HG03432 (cell line): ENCODE results near the gene SPINK9.
"Not testable (repeated sequence)": the region's sequence is repeated elsewhere in the genome, so short reads cannot be mapped to it uniquely, and the experiment has no call there.

Experiments used
- ATAC-seq: cut with Tn5 transposase; IDR thresholded peaks from one replicate; pipeline ENCODE4 v1.9.1; 2021; ENCODE audit warnings: mild to moderate bottlenecking, moderate library complexity; ENCODE audit not compliant: unreplicated experiment

The SPINK9 gene, protein sequence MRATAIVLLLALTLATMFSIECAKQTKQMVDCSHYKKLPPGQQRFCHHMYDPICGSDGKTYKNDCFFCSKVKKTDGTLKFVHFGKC

DNA sequence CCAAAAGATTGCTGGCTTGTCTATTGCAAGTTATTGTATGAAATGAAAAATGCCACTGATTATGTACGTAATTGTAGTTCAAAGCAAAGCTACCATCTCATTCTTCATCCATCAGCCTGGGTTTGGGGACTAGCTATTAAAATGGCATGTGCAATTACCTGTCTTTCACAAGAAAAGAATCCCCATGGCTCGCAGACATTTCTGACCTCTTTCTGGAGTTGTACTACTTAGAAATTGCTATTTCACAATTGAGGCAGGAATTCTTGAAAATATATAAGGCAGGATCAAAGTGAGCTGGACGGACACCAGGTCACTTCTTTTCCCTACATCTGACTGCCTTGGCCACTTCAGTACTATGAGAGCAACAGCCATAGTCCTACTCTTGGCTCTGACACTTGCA, at the start of gene SPINK9:
SPINK9 (plus strand) TSS at position 301 of the 400 bp plus-strand sequence; CDS start at position 356, 55 bp downstream.
- no peak for ATAC-seq

DNA sequence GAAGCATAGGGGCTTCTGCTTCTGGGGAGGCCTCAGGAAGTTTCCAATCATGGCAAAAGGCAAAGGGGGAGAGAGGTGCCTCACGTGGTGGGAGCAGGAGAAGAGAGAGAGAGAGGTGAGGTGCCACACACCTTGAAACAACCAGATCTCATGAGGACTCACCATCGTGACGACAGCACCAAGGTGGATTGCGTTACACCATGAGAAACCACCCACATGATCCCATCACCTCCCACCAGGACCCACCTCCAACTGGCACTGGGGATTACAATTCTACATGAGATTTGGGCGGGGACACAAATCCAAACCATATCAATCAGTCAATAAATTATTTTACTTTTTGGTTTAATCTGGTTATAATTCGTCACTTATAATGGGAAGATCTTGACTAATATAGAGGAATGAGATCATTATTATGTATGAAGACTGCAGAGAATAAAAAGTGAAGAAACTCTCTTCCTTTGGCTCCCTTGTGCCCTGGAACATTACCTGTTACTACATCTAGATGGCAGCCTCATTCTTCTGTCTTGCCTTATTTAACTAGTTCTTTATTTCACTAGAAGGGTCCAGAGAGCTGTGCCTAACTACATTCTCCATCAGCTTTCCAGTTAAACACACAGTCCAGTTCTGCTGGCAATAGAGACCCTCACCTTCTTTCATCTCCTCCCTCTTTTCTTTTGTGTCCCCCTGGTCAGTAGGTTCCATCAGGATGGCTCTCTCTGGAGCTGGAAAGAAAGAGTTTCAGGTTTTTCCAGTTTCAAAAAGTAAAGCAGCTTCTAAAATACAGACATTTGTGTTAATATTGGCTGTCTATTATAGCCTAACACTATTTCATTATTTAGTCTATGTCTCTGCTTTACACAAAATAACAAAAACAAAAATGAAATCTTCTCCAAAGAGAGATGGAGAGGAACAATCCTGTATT, 44.8 kb upstream of the SPINK9 start:
- ATAC-seq, result peak; percentile 67

DNA sequence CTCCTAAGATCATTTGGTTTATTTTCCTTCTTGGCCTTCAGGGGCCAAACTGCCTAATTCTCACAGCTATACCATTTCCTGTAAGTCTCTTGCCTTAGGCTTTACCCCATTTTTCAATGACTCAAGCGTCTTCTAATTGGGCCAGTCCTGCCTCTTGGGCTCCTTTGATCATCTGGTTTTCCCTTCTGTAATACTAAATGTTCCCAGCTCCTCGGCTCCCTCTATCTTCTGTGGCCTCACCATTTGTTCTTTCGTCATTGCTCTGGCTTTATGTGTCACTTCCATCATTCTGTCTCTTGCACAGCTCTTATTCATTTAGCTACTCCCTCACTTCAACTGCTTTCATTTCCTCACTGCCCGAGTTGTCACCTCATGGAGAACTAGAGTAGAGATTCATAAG, 37.6 kb upstream of the SPINK9 start:
- no peak for ATAC-seq

DNA sequence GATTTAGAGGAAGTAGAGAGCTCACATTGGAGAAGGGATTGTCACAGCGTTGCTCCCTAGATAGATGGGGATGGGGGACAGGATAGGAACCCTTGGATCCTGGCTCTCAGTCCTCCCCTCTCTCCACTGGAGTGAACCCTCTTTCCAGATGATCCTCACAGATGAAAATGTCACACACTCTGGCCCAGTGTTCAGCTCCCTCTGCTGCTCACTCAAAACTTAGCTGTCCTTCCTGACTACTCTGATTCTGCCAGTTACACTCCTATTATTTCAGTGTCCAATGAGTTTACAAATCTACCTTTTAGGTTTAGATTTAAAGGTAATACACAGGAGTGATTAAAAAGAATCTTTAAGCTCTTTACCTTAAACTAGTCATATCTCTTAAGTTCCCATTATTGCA, 28.9 kb upstream of the SPINK9 start:
- ATAC-seq, result no peak

DNA sequence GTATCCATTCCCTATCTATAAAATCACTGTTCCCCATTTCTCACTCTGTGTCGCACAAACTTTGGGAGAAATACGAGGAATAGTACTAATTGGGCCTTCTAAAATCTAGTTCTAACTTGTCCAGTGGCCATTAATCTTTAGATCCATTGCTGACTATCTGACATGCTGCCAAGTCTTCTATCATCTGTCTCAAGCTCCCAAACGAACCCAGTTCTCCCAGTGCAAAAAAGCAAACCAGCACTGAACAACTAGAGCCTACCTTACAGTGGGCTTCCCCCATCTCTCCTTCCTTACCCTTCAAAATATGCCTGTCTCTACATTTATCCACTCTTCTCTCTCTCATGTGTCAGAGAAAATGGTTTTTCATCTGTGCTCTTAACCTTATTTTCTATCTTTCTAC, 26.3 kb upstream of the SPINK9 start:
- no peak for ATAC-seq

DNA sequence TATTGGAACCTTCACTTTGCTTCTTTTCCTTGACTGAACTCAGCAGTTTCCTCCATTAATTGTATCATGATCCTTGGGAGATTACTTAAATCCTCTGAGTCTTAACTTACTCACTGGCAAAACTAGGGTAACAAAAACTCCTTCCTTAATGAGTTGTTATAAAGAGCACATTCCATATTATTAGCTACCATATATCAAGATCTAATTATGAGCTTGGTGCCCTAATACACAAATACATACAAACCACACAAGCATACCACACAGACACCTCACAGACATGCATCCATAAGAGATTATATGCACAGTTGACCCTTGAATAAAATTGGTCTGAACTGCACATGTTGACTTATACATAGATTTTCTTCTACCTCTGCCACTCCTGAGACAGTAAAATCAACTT, 25.6 kb upstream of the SPINK9 start:
- no peak for ATAC-seq

DNA sequence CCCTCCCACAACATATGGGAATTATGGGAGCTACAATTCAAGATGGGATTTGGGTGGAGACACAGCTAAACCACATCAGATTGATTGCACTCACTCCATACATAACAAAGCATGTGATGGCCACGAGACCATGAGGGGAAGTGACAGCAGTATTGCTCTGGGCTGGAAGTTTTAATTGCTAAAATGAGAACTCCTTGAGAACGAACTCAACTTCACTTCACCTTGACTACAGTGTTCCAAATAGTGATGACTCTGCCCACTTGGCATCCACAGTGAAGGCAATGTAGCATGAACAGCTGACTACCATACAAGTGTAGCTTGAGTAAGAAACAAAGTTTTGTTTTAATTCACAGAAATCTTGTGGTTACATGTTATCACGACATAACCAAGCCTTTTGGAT, 23.9 kb upstream of the SPINK9 start:
- no peak for ATAC-seq

DNA sequence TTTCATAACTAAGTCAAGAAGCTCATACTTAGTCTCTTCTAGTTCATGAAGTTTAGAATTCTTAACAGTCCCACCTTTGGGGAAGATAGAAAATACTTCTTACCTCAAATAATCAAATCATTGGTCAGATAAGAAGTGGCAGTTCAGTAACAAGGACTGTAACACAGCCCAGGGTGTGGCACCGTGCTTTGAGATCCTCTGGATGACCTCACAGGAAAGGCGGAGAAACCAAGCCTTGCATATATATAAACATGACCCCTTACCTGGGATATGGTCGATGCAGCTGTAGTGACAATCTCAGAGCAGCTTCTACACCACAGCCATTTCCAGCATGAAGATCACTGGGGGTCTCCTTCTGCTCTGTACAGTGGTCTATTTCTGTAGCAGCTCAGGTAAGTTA, 23.2 kb upstream of the SPINK9 start, which contains the start of gene SPINK7:
SPINK7 (plus strand) TSS at position 271 of the 400 bp plus-strand sequence; CDS start at position 332, 61 bp downstream.
- ATAC-seq, result no peak

DNA sequence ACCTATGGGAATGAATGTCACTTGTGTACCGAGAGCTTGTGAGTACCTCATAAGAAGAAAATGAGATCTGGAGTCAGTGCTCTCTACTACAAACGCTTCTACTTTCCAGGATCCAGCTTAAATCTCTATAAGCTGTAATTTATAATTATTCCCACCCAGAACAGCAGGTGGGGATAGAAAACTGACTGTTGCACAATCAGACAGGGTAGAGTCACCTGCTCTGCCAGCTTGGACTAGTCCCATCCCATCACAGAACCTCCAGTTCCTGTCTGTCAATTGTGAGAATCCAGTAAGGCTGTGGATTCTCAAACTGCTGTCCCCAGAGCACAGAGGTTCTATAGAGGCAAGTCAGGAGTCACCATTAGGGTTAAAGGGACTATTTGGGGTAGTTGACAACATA, 21.2 kb upstream of the SPINK9 start:
- no peak for ATAC-seq

DNA sequence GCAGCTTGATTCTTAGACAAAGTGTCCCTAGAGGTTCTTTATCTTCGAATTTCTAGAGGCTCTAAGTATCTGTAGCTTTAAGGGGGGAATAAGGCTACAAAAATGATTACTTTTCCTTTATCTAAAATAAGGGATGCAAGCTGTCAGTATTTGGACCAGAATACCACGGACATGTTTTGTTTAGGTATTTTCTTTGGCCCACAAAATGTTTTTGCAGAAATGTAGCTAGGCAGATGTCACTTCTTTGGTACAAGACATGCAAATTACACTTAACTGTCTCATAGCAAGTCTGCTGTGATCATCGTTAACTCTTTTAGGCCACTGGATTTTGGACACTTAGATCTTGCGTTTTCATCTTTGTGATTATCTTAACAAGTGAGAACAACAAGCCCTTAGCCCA, 20.6 kb upstream of the SPINK9 start:
- ATAC-seq, result no peak

DNA sequence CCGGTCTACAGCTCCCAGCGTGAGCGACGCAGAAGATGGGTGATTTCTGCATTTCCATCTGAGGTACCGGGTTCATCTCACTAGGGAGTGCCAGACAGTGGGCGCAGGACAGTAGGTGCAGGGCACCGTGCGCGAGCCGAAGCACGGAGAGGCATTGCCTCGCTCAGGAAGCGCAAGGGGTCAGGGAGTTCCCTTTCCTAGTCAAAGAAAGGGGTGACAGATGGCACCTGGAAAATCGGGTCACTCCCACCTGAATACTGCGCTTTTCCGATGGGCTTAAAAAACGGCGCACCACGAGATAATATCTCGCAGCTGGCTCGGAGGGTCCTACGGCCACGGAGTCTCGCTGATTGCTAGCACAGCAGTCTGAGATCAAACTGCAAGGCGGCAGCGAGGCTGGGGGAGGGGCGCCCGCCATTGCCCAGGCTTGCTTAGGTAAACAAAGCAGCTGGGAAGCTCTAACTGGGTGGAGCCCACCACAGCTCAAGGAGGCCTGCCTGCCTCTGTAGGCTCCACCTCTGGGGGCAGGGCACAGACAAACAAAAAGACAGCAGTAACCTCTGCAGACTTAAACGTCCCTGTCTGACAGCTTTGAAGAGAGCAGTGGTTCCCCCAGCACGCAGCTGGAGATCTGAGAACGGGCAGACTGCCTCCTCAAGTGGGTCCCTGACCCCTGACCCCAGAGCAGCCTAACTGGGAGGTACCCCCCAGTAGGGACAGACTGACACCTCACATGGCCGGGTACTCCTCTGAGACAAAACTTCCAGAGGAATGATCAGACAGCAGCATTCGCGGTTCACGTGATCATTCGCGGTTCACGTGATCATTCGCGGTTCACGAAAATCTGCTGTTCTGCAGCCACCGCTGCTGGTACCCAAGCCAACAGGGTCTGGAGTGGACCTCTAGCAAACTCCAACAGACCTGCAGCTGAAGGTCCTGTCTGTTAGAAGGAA, 15.1 kb upstream of the SPINK9 start:
- not testable (repeated sequence) for ATAC-seq

DNA sequence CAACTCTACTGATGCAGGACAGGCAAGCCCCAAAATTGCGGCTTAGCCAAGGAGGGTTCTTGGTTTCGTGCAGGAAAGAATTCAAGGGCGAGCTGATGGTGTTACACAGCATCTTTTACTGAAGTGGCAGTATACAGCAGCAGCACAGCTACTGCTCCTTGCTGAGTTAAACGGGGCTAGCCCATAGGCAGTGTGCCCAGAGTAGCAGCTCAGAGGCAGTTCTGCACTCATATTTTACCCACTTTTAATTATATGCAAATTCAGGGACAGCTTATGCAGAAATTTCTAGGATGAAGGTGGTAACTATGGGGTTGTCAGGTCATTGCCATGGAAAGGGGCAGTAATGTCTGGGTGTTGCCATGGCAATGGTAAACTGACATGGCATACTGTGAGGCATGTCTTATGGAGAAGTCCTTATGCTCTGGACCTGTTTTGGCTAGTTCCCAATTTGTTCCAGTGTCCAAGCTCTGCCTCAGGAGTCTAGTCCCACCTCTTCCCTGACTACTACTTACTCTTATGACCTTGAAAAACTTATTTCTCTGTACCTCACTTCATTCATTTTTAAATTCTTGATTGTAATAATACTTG, 2.0 kb upstream of the SPINK9 start:
- ATAC-seq, result no peak

DNA sequence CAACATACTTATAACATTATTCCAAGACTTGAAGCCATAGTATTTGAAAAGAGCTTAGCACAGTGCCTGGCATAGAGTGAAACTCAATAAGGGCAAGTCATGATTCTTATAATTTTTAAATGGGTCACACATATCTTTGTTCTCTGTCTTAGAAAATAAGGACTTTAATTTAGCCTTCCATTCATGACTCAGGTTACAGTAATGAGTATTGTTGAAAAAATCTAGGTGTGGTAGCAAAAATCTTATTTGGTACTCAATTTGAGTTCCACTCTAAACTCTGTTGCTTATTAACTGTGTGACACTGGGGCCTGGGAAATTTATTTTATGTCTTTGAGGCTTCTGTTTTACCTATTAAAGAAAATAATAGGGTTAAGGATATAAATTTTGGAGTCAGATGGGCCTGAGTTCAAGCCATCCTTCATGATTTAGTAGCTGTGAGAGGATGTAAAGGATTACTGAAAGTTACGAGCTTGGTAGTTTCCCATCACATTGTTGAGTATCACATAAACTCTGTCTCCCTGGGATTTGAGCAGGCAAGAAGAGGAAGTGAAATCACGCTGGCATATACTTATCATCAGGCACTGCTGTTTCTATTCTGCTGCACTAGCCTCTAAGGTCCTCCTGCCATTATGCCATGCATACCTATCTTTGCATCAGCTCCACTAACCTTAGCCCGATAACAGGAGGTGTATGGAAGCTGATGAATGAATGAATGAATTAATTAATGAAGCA, 1.5 kb downstream of the SPINK9 start:
- peak; percentile 95 for ATAC-seq

DNA sequence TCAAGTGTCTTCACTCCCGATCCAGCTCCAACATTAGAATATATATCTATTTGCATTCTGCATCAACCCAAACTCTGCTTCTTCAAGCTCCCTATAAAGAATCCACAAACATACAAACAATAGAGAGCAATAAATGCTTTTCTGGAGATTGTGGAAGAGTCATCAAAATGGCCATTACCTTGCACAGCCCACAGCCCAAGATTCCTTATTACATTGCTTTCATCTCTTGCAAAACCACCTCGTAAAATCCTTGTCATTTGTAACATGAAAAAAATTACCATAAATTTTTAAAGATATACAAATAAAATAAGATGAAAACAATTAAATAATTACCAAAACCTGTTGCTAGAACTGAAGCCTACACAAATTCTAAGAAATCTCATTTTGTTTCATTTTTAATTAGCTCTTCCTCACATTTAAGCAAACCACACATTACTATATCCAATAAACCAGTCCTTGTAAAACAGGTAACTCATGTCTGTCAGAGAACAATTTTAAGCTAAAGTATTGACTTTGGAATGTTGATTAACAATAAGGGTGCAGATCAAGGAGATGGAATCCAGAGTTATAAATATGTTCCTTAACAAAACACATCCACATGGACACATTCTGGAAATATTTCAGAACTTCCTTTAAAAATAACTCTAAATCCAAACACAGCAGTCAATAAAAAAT, 7.1 kb downstream of the SPINK9 start:
- ATAC-seq, result no peak

DNA sequence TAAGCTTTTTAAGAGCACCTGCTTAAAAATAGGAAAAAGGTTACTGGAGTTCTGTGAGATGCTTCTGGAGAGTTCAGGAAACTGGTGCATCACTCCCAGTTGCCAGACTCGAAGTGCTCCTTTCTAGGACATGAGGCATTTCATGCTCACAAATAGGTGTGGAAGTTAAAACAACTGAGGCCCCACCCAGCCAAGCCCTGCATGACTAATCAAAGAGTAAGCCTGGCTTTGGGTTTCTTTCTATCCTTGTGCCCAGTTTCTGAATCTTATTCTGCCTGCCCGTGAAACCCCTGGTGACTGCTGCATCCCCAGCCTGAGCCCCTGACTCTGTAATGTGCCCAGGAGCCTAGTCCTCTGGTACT, 7.7 kb downstream of the SPINK9 start:
- no peak for ATAC-seq

DNA sequence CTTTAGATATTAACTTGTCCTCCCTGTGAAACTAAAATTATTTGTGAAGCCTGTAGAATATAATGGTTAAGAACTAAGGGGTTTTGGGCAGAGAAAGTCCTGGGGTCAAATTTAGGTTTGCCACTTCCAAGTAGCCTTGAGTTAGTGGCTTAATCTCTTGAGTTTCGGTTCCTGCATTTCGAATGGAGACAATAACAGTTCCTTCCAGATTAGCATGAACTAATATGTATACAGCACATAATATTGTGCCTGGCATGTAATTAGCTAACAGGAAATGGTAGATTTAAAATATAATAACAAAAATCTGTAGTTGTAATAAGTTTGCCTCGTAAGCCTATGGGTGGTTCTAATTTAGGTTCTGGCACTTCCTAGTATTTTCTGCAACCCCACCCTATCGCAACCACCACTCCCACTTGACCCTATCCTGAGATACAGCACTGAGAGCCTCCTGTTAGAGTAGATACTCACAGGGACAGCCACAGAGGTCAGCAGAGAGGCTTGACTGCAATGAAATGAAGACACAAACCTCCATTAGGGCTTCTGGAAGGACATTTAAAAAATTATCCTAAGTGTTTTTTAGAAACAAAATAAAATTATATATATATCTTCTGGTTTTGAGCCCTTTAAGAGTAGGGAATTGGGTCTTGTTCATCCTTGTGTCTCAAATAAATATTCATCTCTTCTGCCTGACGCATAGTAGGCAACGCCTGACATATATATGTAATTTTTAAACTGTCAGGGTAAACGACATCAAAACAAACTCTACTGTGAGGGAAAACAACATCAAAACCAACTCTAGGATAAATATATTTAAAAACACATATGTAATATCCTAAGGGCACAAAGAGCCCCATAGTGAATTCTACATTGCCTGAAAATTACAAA, 8.5 kb downstream of the SPINK9 start:
- no peak for ATAC-seq

DNA sequence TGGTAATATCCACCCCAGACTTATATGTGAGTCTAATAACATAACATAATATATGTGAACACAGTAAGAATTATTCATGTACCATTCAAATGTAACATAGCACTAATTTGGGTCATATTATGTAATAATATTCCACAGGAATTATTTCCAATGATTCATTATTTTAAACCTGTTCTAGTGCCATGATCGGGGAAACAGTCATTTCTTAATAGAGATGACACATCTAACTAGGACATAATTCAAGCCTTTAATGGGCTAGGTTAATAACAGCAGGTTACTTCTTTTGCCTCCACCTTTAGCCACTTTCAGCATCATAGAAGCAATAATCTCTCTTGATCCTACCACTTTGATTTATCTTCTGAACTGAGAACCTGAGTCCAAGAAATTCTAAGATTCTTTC, 12.3 kb downstream of the SPINK9 start:
- no peak for ATAC-seq

DNA sequence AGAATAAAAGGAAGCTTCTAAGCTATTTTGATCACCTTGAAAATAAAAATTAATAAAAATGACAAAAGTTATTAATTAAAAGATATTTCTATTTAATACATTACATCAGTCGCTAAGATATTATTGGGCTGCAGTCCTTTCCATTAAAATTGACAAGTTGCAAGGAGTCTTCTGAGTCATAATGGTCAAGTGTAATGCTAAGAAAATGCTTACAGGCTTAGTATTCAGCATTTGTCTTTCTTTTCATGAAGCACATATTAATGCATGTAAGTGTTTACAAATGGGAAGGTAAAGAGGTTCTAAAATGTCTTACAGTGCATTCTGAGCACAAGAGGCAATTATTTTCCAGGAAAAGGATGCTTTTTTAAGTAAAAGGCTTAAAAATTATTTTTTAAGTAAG, 17.3 kb downstream of the SPINK9 start:
- ATAC-seq, result no peak

DNA sequence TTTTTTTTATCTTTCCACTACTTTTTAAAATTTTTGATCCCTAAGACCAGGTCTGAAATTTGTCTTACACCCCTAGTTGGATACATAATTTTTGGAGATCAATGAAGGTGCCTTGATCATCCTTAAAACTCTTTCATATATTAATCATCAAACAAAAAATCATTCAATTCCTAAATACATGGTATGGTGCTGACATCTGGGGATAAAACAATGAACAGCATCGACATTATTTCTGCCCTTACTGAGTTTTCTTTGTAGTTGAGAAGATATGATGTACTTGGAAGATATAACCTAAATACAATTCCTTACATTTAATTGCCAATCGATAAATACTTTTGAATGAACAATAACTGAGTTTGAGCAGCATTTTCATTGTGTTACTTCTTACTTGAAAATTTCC, 18.3 kb downstream of the SPINK9 start:
- no peak for ATAC-seq
